GM19328 (cell line): ENCODE measurements around the gene ADCY10.
"Not testable (repeated sequence)": the region's sequence is repeated elsewhere in the genome, so short reads cannot be mapped to it uniquely, and the experiment has no call there.

Experiments
- ATAC-seq: cut with Tn5 transposase; IDR thresholded peaks from one replicate; pipeline ENCODE4 v1.9.1; 2021; ENCODE audit warnings: mild to moderate bottlenecking, moderate library complexity; ENCODE audit not compliant: unreplicated experiment

Gene ADCY10

DNA sequence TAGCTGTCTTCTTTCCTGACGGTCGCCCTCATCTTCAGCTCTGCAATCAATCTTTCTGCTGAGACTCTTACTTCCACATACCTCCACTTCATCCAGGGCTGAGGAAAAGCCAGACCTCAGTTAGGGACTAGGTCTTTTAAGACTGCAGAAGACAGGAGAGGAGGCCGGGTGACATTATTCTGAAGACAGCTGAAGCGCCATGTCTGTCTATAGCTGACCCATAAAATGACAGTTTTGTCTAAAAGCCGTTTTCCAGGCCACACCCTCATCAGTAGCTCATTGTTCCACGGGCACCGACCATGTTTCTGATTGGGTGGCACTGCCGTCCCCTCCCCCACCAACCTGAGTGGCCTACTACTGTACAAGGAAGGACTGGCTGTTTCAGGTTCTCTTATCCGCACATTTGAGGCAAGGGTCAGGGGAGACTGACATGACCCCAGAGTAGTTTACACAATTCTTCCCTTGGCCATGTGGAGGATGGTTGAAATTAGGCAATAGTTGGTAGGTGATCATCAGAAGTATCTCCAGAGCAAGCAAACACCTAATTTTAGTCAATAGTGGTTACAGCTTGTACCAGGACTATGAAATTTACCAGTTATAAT, at the start of gene ADCY10:
Gene ADCY10, minus strand, starts transcription at position 240 of the 602 bp plus-strand sequence. CDS start 8,994 bp downstream, outside the sequence.
- no peak for ATAC-seq

- no peak for ATAC-seq
Observed at GRCh38 chr1:167957710-167958109, 43.8 kb upstream of the ADCY10 start.

GRCh38 chr1:167955915-167956314, 42.0 kb upstream of the ADCY10 start:
- no peak for ATAC-seq

GRCh38 chr1:167950569-167950968, 36.6 kb upstream of the ADCY10 start:
- no peak for ATAC-seq

DNA sequence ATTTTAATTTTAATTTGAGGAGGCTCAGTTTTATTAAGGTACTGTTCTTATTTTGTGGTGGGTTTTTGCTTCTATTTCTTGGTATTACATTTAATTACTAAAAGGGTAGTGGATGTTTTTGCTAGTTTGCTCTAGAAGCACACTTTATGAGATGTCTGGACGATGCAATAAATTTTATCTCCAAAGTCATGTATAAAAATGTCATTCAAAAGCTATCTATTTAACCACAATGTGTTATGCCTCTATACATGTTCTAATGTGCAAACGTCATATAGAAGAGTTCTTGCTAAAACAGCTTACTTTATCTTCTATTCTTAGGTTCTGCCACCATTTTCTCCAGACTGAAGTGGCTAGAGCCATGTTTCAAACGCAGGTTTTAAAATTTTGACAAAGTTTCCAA, 35.9 kb upstream of the ADCY10 start:
- ATAC-seq = no peak

GRCh38 chr1:167947733-167948132, 33.8 kb upstream of the ADCY10 start:
- ATAC-seq = no peak

DNA sequence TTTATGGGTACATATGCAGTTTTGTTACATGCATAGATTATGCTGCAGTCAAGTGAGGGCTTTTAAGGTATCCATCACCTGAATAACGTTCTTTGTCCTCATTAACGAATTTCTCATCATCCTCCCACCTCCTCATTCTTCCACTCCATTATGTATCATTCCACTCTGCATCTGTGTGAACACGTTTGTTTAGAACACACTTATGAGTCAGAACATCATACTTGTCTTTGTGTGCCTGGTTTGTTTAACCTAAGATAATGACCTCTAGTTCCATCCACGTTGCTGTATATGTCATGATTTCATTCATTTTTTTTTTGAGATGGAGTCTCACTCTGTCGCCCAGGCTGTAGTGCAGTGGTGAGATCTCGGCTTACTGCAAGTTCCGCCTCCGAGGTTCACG, 29.6 kb upstream of the ADCY10 start:
- ATAC-seq = no peak

DNA sequence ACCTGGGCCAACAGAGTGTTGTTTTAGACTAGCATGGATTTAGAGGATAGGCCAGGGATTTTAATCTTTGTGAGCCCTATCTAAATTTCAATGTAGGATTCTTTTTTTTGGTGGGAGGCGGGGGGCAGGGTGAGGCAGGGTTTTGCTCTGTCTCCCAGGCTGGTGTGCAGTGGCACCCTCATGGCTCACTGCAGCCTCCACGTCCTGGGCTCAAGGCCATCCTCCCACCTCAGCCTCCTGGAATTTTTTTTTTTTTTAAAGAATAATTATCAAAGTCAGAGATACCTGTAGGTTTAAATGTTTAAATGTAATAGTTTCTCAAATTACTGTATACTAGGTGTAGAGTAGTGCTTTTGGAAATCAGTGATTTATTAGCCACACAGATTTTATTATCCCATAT, 26.3 kb upstream of the ADCY10 start:
- ATAC-seq = no peak

- ATAC-seq = no peak
Observed at GRCh38 chr1:167938080-167938636, 24.2 kb upstream of the ADCY10 start.

GRCh38 chr1:167937709-167938010, 23.7 kb upstream of the ADCY10 start:
- no peak for ATAC-seq

DNA sequence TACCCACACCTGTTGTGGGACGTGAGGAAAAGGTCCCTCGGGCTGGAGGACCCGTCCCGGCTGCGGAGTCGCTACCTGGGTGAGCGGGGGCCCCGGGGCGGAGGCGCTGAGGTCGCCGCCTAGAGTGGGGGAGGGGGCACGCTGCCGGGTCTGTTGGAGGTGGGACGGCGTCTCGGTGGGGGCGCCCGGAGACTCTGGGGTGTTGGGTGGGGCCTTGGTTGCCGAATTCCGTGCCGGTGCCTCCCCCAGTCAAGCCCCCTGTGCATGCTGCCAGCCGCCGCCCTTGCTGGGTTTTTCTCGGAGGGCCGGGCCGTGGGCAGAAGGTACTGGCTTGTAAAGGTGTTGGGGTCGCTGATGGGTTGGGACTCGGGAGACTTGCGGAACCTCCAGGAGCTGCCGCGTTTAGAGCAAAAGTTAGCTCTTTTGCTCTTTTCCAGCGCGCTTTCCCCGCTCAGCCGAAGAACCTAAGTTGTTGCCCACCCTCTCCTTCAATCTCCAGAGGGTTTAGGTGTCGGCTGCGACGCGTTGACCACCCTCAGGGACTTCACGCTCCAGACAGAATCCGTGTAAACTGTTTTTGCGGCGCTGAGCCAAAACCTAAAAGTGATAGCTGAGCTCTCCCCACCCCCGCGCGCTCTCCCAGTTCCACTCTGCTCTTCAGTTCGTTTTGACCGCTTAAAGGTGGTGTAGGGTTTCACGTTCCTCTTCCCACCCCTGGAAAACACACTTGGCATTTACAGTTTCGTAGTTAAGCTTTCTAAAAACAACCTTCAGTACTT, 23.2 kb upstream of the ADCY10 start, which contains the start of gene MPC2:
Gene MPC2, minus strand, starts transcription at position 143 of the 779 bp plus-strand sequence. CDS start 1,231 bp downstream, outside the sequence.
- ATAC-seq = peak; percentile 8

DNA sequence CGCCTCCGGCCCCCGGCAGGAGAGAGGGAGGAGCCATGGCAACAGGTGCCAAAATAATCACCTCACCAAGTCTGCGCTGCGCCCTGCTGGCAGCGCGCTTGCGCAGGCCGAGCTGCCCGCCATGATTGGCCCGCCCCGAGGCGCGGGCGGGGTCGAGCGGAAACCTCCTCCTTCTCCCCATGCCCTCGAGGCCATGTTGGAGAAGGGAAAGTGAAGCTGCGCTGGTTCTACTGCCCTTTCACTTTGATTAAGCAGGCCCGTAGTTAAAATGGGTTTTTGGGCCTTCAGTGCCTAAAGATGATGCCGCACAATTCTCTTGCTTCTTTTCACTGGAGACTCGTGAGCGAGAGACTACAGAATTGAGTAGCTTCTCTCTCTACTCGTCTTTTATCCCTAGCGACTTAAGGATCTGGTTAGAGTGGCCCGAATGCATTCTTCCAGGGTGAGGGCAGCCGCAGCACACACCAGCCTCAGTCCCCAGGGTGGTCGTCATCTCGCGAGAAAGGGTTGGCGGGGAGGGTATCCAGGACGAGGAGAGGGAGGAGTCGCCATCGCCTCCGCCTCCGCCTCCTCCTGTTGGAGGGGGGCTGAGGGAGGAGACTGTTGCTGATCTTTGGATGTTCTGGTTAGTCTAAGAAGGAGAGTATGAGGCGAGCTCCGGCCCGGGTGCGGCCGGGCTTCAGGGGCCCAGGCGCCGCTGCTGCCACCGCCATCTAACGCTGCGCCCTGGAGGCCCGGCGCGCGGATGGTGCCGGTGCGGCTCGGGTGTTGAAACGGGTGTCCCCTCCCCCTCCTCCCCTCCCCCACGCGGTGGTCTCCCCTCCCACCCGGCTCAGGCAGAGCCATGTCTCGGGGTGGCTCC, 22.4 kb upstream of the ADCY10 start, which contains the start of gene DCAF6:
Gene DCAF6, plus strand, starts transcription at position 616 of the 862 bp plus-strand sequence. Its CDS starts 229 bp downstream, at position 845.
- peak; percentile 68 for ATAC-seq

DNA sequence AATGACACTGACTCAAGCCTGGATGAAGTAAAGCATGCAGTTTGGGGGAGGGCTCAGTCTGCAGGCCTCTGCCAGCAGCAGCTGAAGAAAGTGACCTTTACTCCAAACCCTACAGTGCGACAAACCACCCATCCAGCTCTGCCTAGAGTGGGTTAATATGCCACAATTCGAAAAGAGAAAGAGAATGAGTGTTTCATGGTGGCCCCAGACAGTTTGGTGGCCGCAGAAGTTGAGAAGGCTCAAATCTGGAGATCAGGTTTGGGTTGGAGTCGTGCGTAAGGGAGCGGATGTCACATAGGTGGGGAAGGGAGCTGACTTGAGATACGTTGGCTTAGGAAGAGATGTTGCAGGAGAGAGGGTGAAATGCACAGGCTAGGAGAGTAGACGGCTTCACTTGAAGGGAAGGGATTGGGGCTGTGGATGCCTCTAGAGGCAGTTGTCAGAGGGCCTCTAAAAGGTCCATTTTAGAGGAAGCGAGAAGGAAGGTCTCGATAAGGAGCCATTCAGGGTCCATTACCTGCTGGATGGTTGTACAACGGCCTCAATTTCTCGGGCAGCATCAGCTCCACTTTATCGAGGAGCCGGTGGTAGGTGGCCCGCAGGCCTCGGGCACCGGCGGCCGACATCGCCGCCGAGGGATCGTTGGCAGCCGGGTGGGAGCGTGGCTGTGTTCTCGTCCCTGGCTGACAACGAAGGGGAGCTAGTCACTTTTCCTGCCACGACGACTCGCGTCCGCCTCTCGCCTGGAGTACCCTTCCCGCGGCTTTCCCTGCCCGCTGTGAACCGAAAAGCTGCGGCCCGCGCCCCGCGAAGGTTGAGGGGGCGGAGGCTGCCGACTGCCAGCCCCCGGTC, 21.5 kb upstream of the ADCY10 start:
- peak; percentile 8 for ATAC-seq

GRCh38 chr1:167934426-167935215, 20.7 kb upstream of the ADCY10 start:
- no peak for ATAC-seq

GRCh38 chr1:167933788-167934187, 19.9 kb upstream of the ADCY10 start:
- ATAC-seq = no peak

DNA sequence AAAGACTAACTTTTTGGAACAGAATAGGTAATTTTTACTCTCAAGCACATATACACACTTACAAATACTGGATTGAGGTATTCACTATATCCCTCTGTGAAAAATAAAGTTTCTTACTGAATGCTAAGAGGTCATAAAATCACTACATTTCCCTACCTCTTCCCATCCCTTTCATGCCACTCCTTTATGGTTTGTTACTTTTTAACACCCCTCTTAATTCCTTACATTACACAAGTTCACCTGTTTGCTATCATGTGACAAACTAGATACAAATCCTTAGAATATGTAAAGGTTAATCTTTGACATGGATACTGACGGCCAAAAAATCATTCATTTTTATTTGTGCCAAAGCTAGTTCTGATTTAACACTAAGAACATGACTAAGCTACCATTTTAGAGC, 15.8 kb upstream of the ADCY10 start:
- ATAC-seq = no peak

- not testable (repeated sequence) for ATAC-seq
Observed at GRCh38 chr1:167928919-167929318, 15.0 kb upstream of the ADCY10 start.

GRCh38 chr1:167928457-167928852, 14.5 kb upstream of the ADCY10 start:
- no peak for ATAC-seq

GRCh38 chr1:167927046-167927754, 13.3 kb upstream of the ADCY10 start:
- ATAC-seq = no peak
